ENCODE data around the gene ABCB6. TPM values are rescaled to one million over a fixed set of nuclear protein-coding genes. Genes with fewer than 3 reads are reported as not detected.

The ABCB6 gene
- total RNA-seq, 1 donor from 2014 or later = 27.5 TPM

GRCh38 chr2:219215871-219216534 is 2.8 kb downstream of the ABCB6 start:
- no peaks in the 10 kb centered on the region for H3K9me3 Mint-ChIP-seq (ENCODE audit: unreplicated experiment)
- no peak for DNase-seq (ENCODE audit: extremely low spot score, unreplicated experiment)
- H3K27ac Mint-ChIP-seq (ENCODE audit: unreplicated experiment) = no peak overlapping the region
- peaks cover 25% of the 10 kb centered on the region for H3K4me1 Mint-ChIP-seq (ENCODE audit: unreplicated experiment)
- H3K4me3 Mint-ChIP-seq (ENCODE audit: unreplicated experiment) = no peak overlapping the region
- H3K27me3 Mint-ChIP-seq (ENCODE audit: unreplicated experiment) = no peaks in the 10 kb centered on the region
- TF ChIP-seq, protein P1, sequence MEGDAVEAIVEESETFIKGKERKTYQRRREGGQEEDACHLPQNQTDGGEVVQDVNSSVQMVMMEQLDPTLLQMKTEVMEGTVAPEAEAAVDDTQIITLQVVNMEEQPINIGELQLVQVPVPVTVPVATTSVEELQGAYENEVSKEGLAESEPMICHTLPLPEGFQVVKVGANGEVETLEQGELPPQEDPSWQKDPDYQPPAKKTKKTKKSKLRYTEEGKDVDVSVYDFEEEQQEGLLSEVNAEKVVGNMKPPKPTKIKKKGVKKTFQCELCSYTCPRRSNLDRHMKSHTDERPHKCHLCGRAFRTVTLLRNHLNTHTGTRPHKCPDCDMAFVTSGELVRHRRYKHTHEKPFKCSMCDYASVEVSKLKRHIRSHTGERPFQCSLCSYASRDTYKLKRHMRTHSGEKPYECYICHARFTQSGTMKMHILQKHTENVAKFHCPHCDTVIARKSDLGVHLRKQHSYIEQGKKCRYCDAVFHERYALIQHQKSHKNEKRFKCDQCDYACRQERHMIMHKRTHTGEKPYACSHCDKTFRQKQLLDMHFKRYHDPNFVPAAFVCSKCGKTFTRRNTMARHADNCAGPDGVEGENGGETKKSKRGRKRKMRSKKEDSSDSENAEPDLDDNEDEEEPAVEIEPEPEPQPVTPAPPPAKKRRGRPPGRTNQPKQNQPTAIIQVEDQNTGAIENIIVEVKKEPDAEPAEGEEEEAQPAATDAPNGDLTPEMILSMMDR (IDR thresholded peaks at IDR 0.05) = no peak
- H3K36me3 Mint-ChIP-seq (ENCODE audit: unreplicated experiment) = peaks cover 24% of the 10 kb centered on the region

DNA sequence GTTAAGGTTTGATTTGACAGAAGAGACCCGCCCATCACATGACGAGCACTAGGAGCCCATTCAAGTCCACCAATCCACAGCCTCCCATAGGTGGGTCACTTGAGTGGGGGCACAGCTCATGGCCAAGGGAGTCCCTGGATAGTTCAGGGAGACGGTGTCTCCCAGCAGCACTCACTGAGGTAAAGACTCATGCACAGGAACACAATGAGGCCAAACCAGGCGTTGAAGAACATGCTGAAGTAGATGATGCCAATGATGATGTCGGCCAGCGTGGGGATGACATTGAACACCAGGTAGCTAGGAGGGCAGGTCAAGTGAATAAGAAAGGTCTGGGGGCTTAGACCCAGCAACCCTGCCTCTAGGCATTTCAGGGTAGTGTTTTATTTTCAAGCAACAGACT is 4.0 kb downstream of the ABCB6 start:
- Mint-ChIP-seq H3K4me3 (ENCODE audit: unreplicated experiment) (no peak overlapping the region), H3K4me1 (ENCODE audit: unreplicated experiment) (peaks cover 25% of the 10 kb centered on the region), H3K27ac (ENCODE audit: unreplicated experiment) (peak overlapping the region; percentile 5), H3K36me3 (ENCODE audit: unreplicated experiment) (peaks cover 17% of the 10 kb centered on the region), H3K9me3 (ENCODE audit: unreplicated experiment) (no peaks in the 10 kb centered on the region), H3K27me3 (ENCODE audit: unreplicated experiment) (no peaks in the 10 kb centered on the region)
- TF ChIP-seq, protein P1 (IDR thresholded peaks at IDR 0.05) = no peak
- no peak for DNase-seq (ENCODE audit: extremely low spot score, unreplicated experiment)

DNA sequence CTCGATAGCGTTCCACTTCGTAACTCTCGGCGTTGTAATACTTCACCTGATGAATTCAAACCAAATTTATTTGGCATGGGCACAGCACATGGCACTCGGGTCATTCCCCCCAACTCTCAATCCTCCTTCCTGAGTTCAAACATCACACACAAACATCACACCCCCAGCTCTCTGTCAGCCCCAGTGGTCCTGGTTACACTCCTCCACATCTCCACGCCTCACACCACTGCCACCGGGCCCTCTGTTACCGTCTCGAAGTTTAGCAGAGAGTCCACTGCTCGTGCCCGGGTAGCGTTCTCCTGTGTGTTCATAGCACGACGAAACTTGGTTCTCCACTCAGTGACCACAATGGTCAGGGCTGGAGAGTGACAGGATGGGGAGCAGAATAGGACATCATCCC is 4.6 kb downstream of the ABCB6 start:
- Mint-ChIP-seq H3K4me3 (ENCODE audit: unreplicated experiment) (no peak overlapping the region), H3K4me1 (ENCODE audit: unreplicated experiment) (peaks cover 21% of the 10 kb centered on the region), H3K27ac (ENCODE audit: unreplicated experiment) (peak overlapping the region; percentile 33), H3K36me3 (ENCODE audit: unreplicated experiment) (peaks cover 17% of the 10 kb centered on the region), H3K9me3 (ENCODE audit: unreplicated experiment) (no peaks in the 10 kb centered on the region), H3K27me3 (ENCODE audit: unreplicated experiment) (no peaks in the 10 kb centered on the region)
- TF ChIP-seq, protein P1 (IDR thresholded peaks at IDR 0.05) = no peak
- no peak for DNase-seq (ENCODE audit: extremely low spot score, unreplicated experiment)

DNA sequence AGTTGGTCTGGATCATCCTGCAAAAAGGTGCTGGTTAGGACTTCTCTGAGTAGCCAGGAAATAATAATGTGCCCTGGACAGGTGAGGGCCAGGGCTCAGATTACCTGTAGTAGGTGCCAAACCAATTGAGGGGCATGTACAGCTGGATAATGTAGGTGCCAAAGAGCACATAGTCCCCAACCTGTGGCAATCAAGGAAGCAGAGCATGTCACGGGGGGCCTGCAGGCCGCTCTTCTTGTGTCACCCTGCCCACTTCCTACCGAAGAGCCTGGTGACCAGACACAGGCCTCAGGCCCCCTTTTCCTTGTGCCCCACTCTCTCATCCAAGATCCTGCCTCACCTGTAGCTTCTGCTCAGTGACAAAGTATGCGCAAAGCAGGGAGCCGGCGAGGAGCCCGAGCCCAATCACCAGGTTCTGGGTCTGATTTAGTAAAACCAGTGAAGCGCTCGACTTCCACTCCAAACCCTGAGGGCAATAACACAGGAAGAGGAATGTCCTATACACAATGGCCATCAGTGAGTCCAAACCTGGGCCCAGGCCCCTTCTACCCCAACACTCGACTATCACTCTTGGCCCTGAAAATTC is 5.2 kb downstream of the ABCB6 start:
- H3K4me3 Mint-ChIP-seq (ENCODE audit: unreplicated experiment) = no peak overlapping the region
- no peaks in the 10 kb centered on the region for H3K9me3 Mint-ChIP-seq (ENCODE audit: unreplicated experiment)
- no peak overlapping the region for H3K27ac Mint-ChIP-seq (ENCODE audit: unreplicated experiment)
- no peaks in the 10 kb centered on the region for H3K27me3 Mint-ChIP-seq (ENCODE audit: unreplicated experiment)
- H3K36me3 Mint-ChIP-seq (ENCODE audit: unreplicated experiment) = peaks cover 17% of the 10 kb centered on the region
- DNase-seq (ENCODE audit: extremely low spot score, unreplicated experiment) = no peak
- TF ChIP-seq, protein P1 (IDR thresholded peaks at IDR 0.05) = no peak
- peaks cover 19% of the 10 kb centered on the region for H3K4me1 Mint-ChIP-seq (ENCODE audit: unreplicated experiment)

DNA sequence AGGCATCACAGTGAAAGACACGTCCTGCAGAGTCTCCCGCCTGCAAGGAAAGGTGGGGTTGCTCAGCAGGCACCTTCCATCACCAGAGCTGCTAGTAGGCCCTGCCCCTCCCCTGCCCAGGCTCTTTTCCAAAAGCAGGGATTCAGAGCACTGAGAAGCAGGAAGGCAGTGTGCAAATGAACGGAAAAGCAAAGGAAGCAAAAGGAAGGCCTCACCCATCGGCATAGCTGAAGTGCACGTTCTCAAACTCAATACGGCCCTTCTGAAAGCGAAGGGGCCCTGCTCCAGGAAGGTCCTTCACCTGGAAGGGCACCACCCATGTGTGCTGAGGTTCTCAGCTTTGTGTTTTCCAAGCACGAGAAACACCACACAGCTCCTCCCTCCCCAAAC is 5.7 kb downstream of the ABCB6 start:
- no peak for DNase-seq (ENCODE audit: extremely low spot score, unreplicated experiment)
- H3K27ac Mint-ChIP-seq (ENCODE audit: unreplicated experiment) = no peak overlapping the region
- H3K27me3 Mint-ChIP-seq (ENCODE audit: unreplicated experiment) = no peaks in the 10 kb centered on the region
- H3K4me1 Mint-ChIP-seq (ENCODE audit: unreplicated experiment) = peaks cover 24% of the 10 kb centered on the region
- TF ChIP-seq, protein P1 (IDR thresholded peaks at IDR 0.05) = no peak
- H3K4me3 Mint-ChIP-seq (ENCODE audit: unreplicated experiment) = no peak overlapping the region
- H3K36me3 Mint-ChIP-seq (ENCODE audit: unreplicated experiment) = peaks cover 22% of the 10 kb centered on the region
- no peaks in the 10 kb centered on the region for H3K9me3 Mint-ChIP-seq (ENCODE audit: unreplicated experiment)

Data from osteocyte (in vitro differentiated cells).